ENCODE results near the gene OR13F1. TPM values are rescaled to one million over a fixed set of nuclear protein-coding genes. Genes with fewer than 3 reads are reported as not detected.

Gene OR13F1
- total and polyA plus RNA-seq, 10 of the 15 experiments (the other 5 are each of a cell fraction or from before 2014, with no cell fraction given) = not detected

GRCh38 chr9:104468261-104468660, 35.8 kb upstream of the OR13F1 start:
- intact Hi-C loops (cut with micrococcal nuclease; ENCODE audit: unreplicated experiment) = no loop called here
- BruUV-seq (replicated peaks) = no TSS peak
- no peaks in the 10 kb centered on the region for H3K36me3 ChIP-seq (ENCODE audit: control insufficient read depth in 2 of 2, insufficient read depth in 2 of 2, low read length in 1 of 2)
- DNase-seq (ENCODE audit: low read depth, low spot score) (no peak), FAIRE-seq (no peak), ATAC-seq (no peak)
- no peaks in the 10 kb centered on the region for H4K20me1 ChIP-seq (ENCODE audit: control insufficient read depth, insufficient read depth)
- in situ Hi-C loops (cut with MboI) = no loop called here
- TF ChIP-seq ATF2 (IDR thresholded peaks at IDR 0.05; ENCODE audit: low read length) = no peak
- no peak for TF ChIP-seq SIX5 (IDR thresholded peaks at IDR 0.05; ENCODE audit: low read depth, low read length, severe bottlenecking)
- H2AFZ ChIP-seq (ENCODE audit: control insufficient read depth, low read depth, low read length) = no peak overlapping the region
- RAD21 ChIA-PET (ENCODE audit: unreplicated experiment) = no interaction called here
- CTCF ChIA-PET = no interaction called here
- H3K4me2 ChIP-seq (ENCODE audit: control insufficient read depth, insufficient read depth) = no peak overlapping the region
- H3K27me3 ChIP-seq (replicated peaks in 1 of 2; ENCODE audit: control insufficient read depth in 2 of 2, insufficient read depth in 2 of 2, low read length in 1 of 2) = no peaks in the 10 kb centered on the region
- SMC1A ChIA-PET (ENCODE audit: uncharacterized antibody, unreplicated experiment) = interaction anchor here (0.6 kb wide), 1 partner anchor 11 kb away, joined by 3 read pairs; no protein-coding TSS in a partner anchor
- H3K79me2 ChIP-seq (ENCODE audit: control insufficient read depth, insufficient read depth, low read length) = no peaks in the 10 kb centered on the region
- H3K9me3 ChIP-seq (replicated peaks; ENCODE audit: control insufficient read depth, insufficient read depth, low read length) = no peaks in the 10 kb centered on the region
- POLR2A ChIA-PET = no interaction called here
- no peak overlapping the region for H3K27ac ChIP-seq (ENCODE audit: control insufficient read depth, insufficient read depth)
- no peak overlapping the region for H3K4me3 ChIP-seq
- no peaks in the 10 kb centered on the region for H3K4me1 ChIP-seq (ENCODE audit: control insufficient read depth, insufficient read depth, low read length)
- H3K9ac ChIP-seq (ENCODE audit: control insufficient read depth, insufficient read depth, low read length) = no peak overlapping the region

GRCh38 chr9:104482921-104483570, 21.0 kb upstream of the OR13F1 start:
- Histone ChIP-seq H2AFZ (ENCODE audit: control insufficient read depth, low read depth, low read length) (no peak overlapping the region), H3K27ac (ENCODE audit: control insufficient read depth, insufficient read depth) (no peak overlapping the region), H3K27me3 (replicated peaks in 1 of 2; ENCODE audit: control insufficient read depth in 2 of 2, insufficient read depth in 2 of 2, low read length in 1 of 2) (no peaks in the 10 kb centered on the region), H3K9ac (ENCODE audit: control insufficient read depth, insufficient read depth, low read length) (no peak overlapping the region), H3K4me1 (ENCODE audit: control insufficient read depth, insufficient read depth, low read length) (no peaks in the 10 kb centered on the region), H3K36me3 (ENCODE audit: control insufficient read depth in 2 of 2, insufficient read depth in 2 of 2, low read length in 1 of 2) (no peaks in the 10 kb centered on the region), H3K79me2 (ENCODE audit: control insufficient read depth, insufficient read depth, low read length) (no peaks in the 10 kb centered on the region), H3K9me3 (replicated peaks; ENCODE audit: control insufficient read depth, insufficient read depth, low read length) (no peaks in the 10 kb centered on the region), H4K20me1 (ENCODE audit: control insufficient read depth, insufficient read depth) (no peaks in the 10 kb centered on the region), H3K4me3 (no peak overlapping the region), H3K4me2 (ENCODE audit: control insufficient read depth, insufficient read depth) (no peak overlapping the region)
- ChIA-PET RAD21 (ENCODE audit: unreplicated experiment) (no interaction called here), SMC1A (ENCODE audit: uncharacterized antibody, unreplicated experiment) (no interaction called here), POLR2A (no interaction called here), CTCF (no interaction called here)
- ATAC-seq (no peak), DNase-seq (ENCODE audit: low read depth, low spot score) (no peak), FAIRE-seq (no peak)
- in situ Hi-C loops (cut with MboI) = no loop called here
- intact Hi-C loops (cut with micrococcal nuclease; ENCODE audit: unreplicated experiment) = no loop called here
- WGBS (ENCODE audit: insufficient coverage, insufficient replicate concordance, low lambda C conversion rate, missing lambda C conversion rate) = 19% methylated on average over 5 of the region's 5 CpGs
- BruUV-seq (replicated peaks) = no TSS peak
- no peak for TF ChIP-seq NFIC (IDR thresholded peaks at IDR 0.05; ENCODE audit: low read depth, low read length)
- no peak for TF ChIP-seq SIN3A (IDR thresholded peaks at IDR 0.05; ENCODE audit: low read depth, low read length)
- TF ChIP-seq ZBTB40 (IDR thresholded peaks at IDR 0.05; ENCODE audit: borderline replicate concordance) = no peak
- no peak for TF ChIP-seq TAF1 (IDR thresholded peaks at IDR 0.05; ENCODE audit: borderline replicate concordance, low read depth, low read length)
- TF ChIP-seq MTA3 (IDR thresholded peaks at IDR 0.05; ENCODE audit: borderline replicate concordance, low read length) = no peak
- TF ChIP-seq LARP7 (IDR thresholded peaks at IDR 0.05) = no peak
- no peak for TF ChIP-seq MEF2A (IDR thresholded peaks at IDR 0.05; ENCODE audit: insufficient read depth, low read depth, low read length)
- TF ChIP-seq ZNF384 (IDR thresholded peaks at IDR 0.05; ENCODE audit: borderline replicate concordance, low read depth, low read length) = no peak
- TF ChIP-seq NR2F1 (conservative IDR thresholded peaks at IDR 0.05) = no peak

Data from GM12878 (cell line).